Endothelial cell of umbilical vein (primary cell): ENCODE measurements around the gene ZNF281. TPM values are rescaled to one million over a fixed set of nuclear protein-coding genes. Genes with fewer than 3 reads are reported as not detected.

Experiments
- BruUV-seq: library from RNA; stranded (reverse); fragments of 400-500 nt; replicated peaks from 2 replicates; lab custom pipeline; 2021; lab: Mats Ljungman, UMichigan
- CTCF ChIA-PET: fragments of 300-600, 350-600 bp; sonication (Branson Sonifier 250); formaldehyde crosslinking; loops from one replicate; lab custom pipeline; 2021; ENCODE audit warnings: antibody characterized with exemption, inconsistent platforms; lab: Charles Lee
- POLR2A ChIA-PET: fragments of 300-600, 350-600 bp; sonication (Branson Sonifier 250); formaldehyde crosslinking; loops from one replicate; lab custom pipeline; 2021; ENCODE audit warnings: antibody characterized with exemption, inconsistent platforms; lab: Charles Lee
- DNase-seq: peaks from one replicate; pipeline ENCODE4 v3.0.0-alpha.2; 2011; ENCODE audit warnings: low read depth, low spot score
- FAIRE-seq: peaks from 2 replicates; lab custom pipeline; 2011; peaks lifted over from hg19 to GRCh38; lab: Jason Lieb, UNC
- H2AFZ ChIP-seq: 2 replicates; pipeline ENCODE4 v1.6.0; 2012; ENCODE audit warnings: low read depth, low read length, control low read depth, inconsistent platforms
- H3K27ac ChIP-seq: 2 replicates; pipeline ENCODE4 v1.5.1; 2011; ENCODE audit warnings: low read depth, mild to moderate bottlenecking, control low read depth, low read length, moderate library complexity; ENCODE audit not compliant: insufficient read depth
- H3K27me3 ChIP-seq, 2 experiments: 2 replicates each; pipeline versions ENCODE4 v1.6.0 to v1.6.1; 2011; ENCODE audit warnings: low read length in 2 of 2, mixed read lengths in 1 of 2; ENCODE audit not compliant: control insufficient read depth in 2 of 2, insufficient read depth in 2 of 2
- H3K36me3 ChIP-seq, 2 experiments: 2 replicates in 1 of 2; 3 replicates in 1 of 2; pipeline ENCODE4 v1.5.1; 2011; ENCODE audit warnings: low read length in 2 of 2, mild to moderate bottlenecking in 1 of 2, moderate library complexity in 1 of 2; ENCODE audit not compliant: control insufficient read depth in 2 of 2, insufficient read depth in 2 of 2; ENCODE audit errors: extremely low read depth in 1 of 2
- H3K4me1 ChIP-seq: 3 replicates; pipeline ENCODE4 v1.5.1; 2011; ENCODE audit warnings: mild to moderate bottlenecking, low read length; ENCODE audit not compliant: control insufficient read depth, insufficient read depth; ENCODE audit errors: extremely low read depth
- H3K4me2 ChIP-seq: 2 replicates; pipeline ENCODE4 v1.6.1; 2011; ENCODE audit warnings: low read length, control low read depth, mixed read lengths; ENCODE audit not compliant: insufficient read depth
- H3K4me3 ChIP-seq, 3 experiments: fragments of 200-600 bp in 1 of 3; sonication (generic), shearing (Covaris generic) in 1 of 3; replicated peaks in 1 of 3; 2 replicates each; pipeline ENCODE4 v1.5.1; 2011 to 2016; ENCODE audit warnings: control low read depth in 3 of 3, low read length in 3 of 3, mild to moderate bottlenecking in 2 of 3, inconsistent platforms in 1 of 3, low read depth in 1 of 3, moderate library complexity in 1 of 3; ENCODE audit not compliant: insufficient read depth in 1 of 3
- H3K79me2 ChIP-seq: 2 replicates; pipeline ENCODE4 v1.6.0; 2012; ENCODE audit warnings: low read length, inconsistent platforms; ENCODE audit not compliant: control insufficient read depth, insufficient read depth
- H3K9ac ChIP-seq: replicated peaks from 2 replicates; pipeline ENCODE3; 2011; ENCODE audit warnings: low read length, control low read depth; ENCODE audit not compliant: insufficient read depth; ENCODE audit errors: extremely low read depth
- H3K9me1 ChIP-seq: replicated peaks from 3 replicates; pipeline ENCODE4 v1.6.0; 2011; ENCODE audit warnings: mild to moderate bottlenecking, low read length; ENCODE audit not compliant: control insufficient read depth, insufficient read depth; ENCODE audit errors: extremely low read depth
- H3K9me3 ChIP-seq: replicated peaks from 2 replicates; pipeline ENCODE4 v1.5.1; 2012; ENCODE audit warnings: low read length, inconsistent platforms; ENCODE audit not compliant: control insufficient read depth, insufficient read depth
- H4K20me1 ChIP-seq: replicated peaks from 2 replicates; pipeline ENCODE3; 2011; ENCODE audit warnings: mild to moderate bottlenecking, low read length; ENCODE audit not compliant: control insufficient read depth, insufficient read depth; ENCODE audit errors: extremely low read depth
- EZH2 ChIP-seq: IDR thresholded peaks from 2 replicates; pipeline ENCODE4 v1.6.1; 2012; ENCODE audit warnings: borderline replicate concordance, low read depth, mild to moderate bottlenecking, moderate library complexity, low read length, inconsistent platforms; ENCODE audit not compliant: severe bottlenecking
- FOS ChIP-seq: IDR thresholded peaks from 2 replicates; pipeline ENCODE4 v1.6.1; 2011; ENCODE audit warnings: mild to moderate bottlenecking, low read length, moderate library complexity, borderline replicate concordance; ENCODE audit not compliant: insufficient read depth
- GATA2 ChIP-seq: IDR thresholded peaks from 2 replicates; pipeline ENCODE4 v1.7.0; 2011; ENCODE audit warnings: low read depth, mild to moderate bottlenecking, moderate library complexity, mixed read lengths, low read length; ENCODE audit not compliant: insufficient read length, insufficient read depth
- JUN ChIP-seq: IDR thresholded peaks from 2 replicates; pipeline ENCODE4 v1.6.1; 2011; ENCODE audit warnings: borderline replicate concordance, low read depth; ENCODE audit not compliant: insufficient read length, insufficient read depth
- MYC ChIP-seq: IDR thresholded peaks from one replicate; pipeline ENCODE4 v1.6.1; 2011; ENCODE audit warnings: mild to moderate bottlenecking, low read depth, low read length
- POLR2AphosphoS5 ChIP-seq: IDR thresholded peaks from 2 replicates; pipeline ENCODE4 v1.6.1; 2012; ENCODE audit warnings: low read depth, mild to moderate bottlenecking, control low read depth, low read length, moderate library complexity; ENCODE audit not compliant: insufficient read depth
- dilution Hi-C: fragments of 300-500 bp; cut with MboI; formaldehyde crosslinking; loops from one replicate; pipeline ENCODE4 v1.15.0; 2019; ENCODE audit warnings: low sequenced_read_pairs; ENCODE audit not compliant: extremely low pct_ligation_motif_present
- intact Hi-C: fragments of 100-400 bp; cut with micrococcal nuclease; formaldehyde crosslinking; loops from one replicate; pipeline ENCODE4 v1.10.0; 2022
- polyA plus RNA-seq, 4 experiments: library from polyadenylated mRNA; depleted of rRNA in 3 of 4; stranded (reverse) in 3 of 4; unstranded in 1 of 4; fragments of >200 nt; gene quantifications; 2 replicates each; pipeline versions ENCODE4 v1.2.1 to v1.2.3, GENCODE V29; 2011 to 2012; ENCODE audit warnings: missing spikeins in 1 of 4
- total RNA-seq: library from RNA; stranded (reverse); gene quantifications from 2 replicates; pipeline ENCODE4 v1.2.3, GENCODE V29; 2021
- TF ChIP-seq, protein P1 (sequence below), 2 donors: IDR thresholded peaks; 1 replicate in 1 of 2; 2 replicates in 1 of 2; pipeline ENCODE4 v1.5.1; 2011; ENCODE audit warnings: low read length in 2 of 2, mild to moderate bottlenecking in 2 of 2, moderate library complexity in 2 of 2, control low read depth in 1 of 2, inconsistent platforms in 1 of 2, low read depth in 1 of 2; ENCODE audit not compliant: insufficient read depth in 1 of 2; ENCODE audit errors: extremely low read depth in 1 of 2
- TF ChIP-seq, protein P2 (sequence below): IDR thresholded peaks from 2 replicates; pipeline ENCODE4 v1.6.1; 2011; ENCODE audit not compliant: insufficient read depth, insufficient read length

The ZNF281 gene
- total and polyA plus RNA-seq, 2 donors (not counting 3 experiments of a cell fraction or from before 2014, with no cell fraction given): 5.2 to 22.3 TPM

DNA sequence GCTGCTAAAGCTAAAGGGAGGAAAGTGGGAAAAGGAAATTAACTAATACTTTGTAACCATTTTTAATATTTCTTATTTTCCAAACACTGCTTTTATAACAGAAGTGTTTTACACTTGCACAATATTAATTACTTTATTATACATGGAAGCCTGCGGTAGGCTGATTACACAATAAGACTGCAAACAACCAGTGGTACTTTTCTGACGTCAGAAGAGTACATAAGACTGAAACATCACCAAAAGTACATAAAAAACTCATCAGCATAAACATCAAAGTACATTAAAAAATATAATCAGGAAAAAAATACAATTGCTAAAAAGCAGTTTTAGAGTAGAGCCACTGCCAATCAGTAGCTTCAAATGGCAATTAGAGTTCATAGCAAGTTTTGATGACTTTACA lies 4.6 kb downstream of the ZNF281 start:
- ChIA-PET CTCF (interaction anchor here (1.3 to 1.4 kb wide), 2 partner anchors 11 to 78 kb away, joined by 3 read pairs; no protein-coding TSS in a partner anchor), POLR2A (no interaction called here)
- no peaks in the 10 kb centered on the region for H3K27me3 ChIP-seq
- H3K36me3 ChIP-seq: peaks cover 2 to 20% of the 10 kb centered on the region in 2 experiments
- FAIRE-seq (no peak), DNase-seq (no peak)
- H4K20me1 ChIP-seq: peaks cover 22% of the 10 kb centered on the region
- no peak overlapping the region for H3K9ac ChIP-seq
- peaks cover 31% of the 10 kb centered on the region for H3K4me1 ChIP-seq
- no TSS peak for BruUV-seq
- H2AFZ ChIP-seq: no peak overlapping the region
- peak overlapping the region in 1 of 3 experiments; percentile 5 for H3K4me3 ChIP-seq
- TF ChIP-seq EZH2 (no peak), JUN (no peak), MYC (no peak), FOS (no peak), GATA2 (no peak), POLR2AphosphoS5 (no peak)
- TF ChIP-seq, protein P1, sequence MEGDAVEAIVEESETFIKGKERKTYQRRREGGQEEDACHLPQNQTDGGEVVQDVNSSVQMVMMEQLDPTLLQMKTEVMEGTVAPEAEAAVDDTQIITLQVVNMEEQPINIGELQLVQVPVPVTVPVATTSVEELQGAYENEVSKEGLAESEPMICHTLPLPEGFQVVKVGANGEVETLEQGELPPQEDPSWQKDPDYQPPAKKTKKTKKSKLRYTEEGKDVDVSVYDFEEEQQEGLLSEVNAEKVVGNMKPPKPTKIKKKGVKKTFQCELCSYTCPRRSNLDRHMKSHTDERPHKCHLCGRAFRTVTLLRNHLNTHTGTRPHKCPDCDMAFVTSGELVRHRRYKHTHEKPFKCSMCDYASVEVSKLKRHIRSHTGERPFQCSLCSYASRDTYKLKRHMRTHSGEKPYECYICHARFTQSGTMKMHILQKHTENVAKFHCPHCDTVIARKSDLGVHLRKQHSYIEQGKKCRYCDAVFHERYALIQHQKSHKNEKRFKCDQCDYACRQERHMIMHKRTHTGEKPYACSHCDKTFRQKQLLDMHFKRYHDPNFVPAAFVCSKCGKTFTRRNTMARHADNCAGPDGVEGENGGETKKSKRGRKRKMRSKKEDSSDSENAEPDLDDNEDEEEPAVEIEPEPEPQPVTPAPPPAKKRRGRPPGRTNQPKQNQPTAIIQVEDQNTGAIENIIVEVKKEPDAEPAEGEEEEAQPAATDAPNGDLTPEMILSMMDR (IDR thresholded peaks at IDR 0.05; ENCODE audit: extremely low read depth in 1 of 2, insufficient read depth in 1 of 2, low read depth in 1 of 2, low read length in 2 of 2): no peak
- TF ChIP-seq, protein P2, sequence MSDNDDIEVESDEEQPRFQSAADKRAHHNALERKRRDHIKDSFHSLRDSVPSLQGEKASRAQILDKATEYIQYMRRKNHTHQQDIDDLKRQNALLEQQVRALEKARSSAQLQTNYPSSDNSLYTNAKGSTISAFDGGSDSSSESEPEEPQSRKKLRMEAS: no peak
- H3K79me2 ChIP-seq: peaks cover 62% of the 10 kb centered on the region
- intact Hi-C loops (loop anchor here (5.0 kb wide), 1 partner anchor 268 kb away; no protein-coding TSS in a partner anchor), dilution Hi-C loops (no loop called here)
- no peak overlapping the region for H3K27ac ChIP-seq
- peak overlapping the region; percentile 81 for H3K4me2 ChIP-seq
- no peaks in the 10 kb centered on the region for H3K9me3 ChIP-seq
- H3K9me1 ChIP-seq: no peaks in the 10 kb centered on the region
